ENCODE measurements around the gene NR4A1. TPM values are rescaled to one million over a fixed set of nuclear protein-coding genes. Genes with fewer than 3 reads are reported as not detected.

The NR4A1 gene
- total RNA-seq, 1 donor from 2014 or later: 67.0 TPM

DNA sequence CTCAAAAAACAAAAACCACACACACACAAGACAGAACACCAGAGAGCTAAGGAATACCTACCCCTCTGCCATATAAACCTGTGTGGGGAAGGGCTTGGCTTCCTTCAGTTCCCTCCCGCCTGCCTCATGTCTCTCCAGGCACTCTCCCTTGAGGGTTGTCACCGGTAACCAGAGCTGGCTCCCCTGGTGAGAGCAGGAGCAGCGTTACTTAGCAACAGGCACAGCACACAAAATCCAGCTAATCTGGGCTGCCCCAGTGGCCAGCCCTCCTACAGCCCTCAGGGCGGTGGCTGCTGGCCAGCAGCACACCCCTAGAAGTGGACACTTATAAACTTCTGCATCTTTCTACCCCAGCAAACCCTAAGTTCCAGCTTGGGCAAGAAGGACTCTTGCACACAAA is 21.6 kb upstream of the NR4A1 start:
- intact Hi-C loops (cut with DNase I): loop anchor here (5.0 kb wide), 1 partner anchor 58 kb away; no protein-coding TSS in a partner anchor
- TF ChIP-seq, protein P1, sequence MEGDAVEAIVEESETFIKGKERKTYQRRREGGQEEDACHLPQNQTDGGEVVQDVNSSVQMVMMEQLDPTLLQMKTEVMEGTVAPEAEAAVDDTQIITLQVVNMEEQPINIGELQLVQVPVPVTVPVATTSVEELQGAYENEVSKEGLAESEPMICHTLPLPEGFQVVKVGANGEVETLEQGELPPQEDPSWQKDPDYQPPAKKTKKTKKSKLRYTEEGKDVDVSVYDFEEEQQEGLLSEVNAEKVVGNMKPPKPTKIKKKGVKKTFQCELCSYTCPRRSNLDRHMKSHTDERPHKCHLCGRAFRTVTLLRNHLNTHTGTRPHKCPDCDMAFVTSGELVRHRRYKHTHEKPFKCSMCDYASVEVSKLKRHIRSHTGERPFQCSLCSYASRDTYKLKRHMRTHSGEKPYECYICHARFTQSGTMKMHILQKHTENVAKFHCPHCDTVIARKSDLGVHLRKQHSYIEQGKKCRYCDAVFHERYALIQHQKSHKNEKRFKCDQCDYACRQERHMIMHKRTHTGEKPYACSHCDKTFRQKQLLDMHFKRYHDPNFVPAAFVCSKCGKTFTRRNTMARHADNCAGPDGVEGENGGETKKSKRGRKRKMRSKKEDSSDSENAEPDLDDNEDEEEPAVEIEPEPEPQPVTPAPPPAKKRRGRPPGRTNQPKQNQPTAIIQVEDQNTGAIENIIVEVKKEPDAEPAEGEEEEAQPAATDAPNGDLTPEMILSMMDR (IDR thresholded peaks at IDR 0.05): no peak
- ATAC-seq (no peak), DNase-seq (no peak)
- Histone ChIP-seq H3K4me3 (no peak overlapping the region), H3K4me1 (peaks cover 28% of the 10 kb centered on the region), H3K9me3 (no peaks in the 10 kb centered on the region), H3K27ac (no peak overlapping the region), H3K27me3 (no peaks in the 10 kb centered on the region), H3K36me3 (no peaks in the 10 kb centered on the region)

DNA sequence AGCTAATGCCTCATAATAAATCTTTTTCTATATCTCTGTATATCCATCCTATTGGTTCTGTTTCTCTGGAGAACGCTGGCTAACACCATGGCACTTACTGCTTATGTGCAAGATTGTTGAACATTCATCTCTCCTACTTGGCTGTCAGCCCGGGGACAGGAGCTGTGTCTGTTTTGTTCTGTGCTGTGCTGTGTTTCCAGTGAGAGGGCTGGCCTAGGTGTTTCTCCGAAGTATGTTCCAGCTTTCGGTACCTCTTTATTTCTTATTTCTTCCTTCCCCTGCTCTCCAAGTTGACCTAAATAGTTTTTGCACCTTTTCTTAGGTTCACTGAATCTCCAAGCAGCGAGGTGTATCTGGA is 18.8 kb upstream of the NR4A1 start:
- Histone ChIP-seq H3K9me3 (no peaks in the 10 kb centered on the region), H3K4me1 (peaks cover 24% of the 10 kb centered on the region), H3K4me3 (peak overlapping the region; percentile 45), H3K36me3 (no peaks in the 10 kb centered on the region), H3K27me3 (no peaks in the 10 kb centered on the region), H3K27ac (peak overlapping the region; percentile 93)
- intact Hi-C loops (cut with DNase I): no loop called here
- DNase-seq (no peak), ATAC-seq (no peak)
- TF ChIP-seq, protein P1 (IDR thresholded peaks at IDR 0.05): no peak

GRCh38 chr12:52032804-52033445 is 18.3 kb upstream of the NR4A1 start:
- no peaks in the 10 kb centered on the region for H3K27me3 ChIP-seq
- H3K9me3 ChIP-seq: no peaks in the 10 kb centered on the region
- ATAC-seq: peak; percentile 96
- peak overlapping the region; percentile 45 for H3K4me3 ChIP-seq
- peak; percentile 98 for DNase-seq
- H3K36me3 ChIP-seq: no peaks in the 10 kb centered on the region
- intact Hi-C loops (cut with DNase I): no loop called here
- H3K4me1 ChIP-seq: peaks cover 24% of the 10 kb centered on the region
- TF ChIP-seq, protein P1 (IDR thresholded peaks at IDR 0.05): no peak
- H3K27ac ChIP-seq: peak overlapping the region; percentile 93

DNA sequence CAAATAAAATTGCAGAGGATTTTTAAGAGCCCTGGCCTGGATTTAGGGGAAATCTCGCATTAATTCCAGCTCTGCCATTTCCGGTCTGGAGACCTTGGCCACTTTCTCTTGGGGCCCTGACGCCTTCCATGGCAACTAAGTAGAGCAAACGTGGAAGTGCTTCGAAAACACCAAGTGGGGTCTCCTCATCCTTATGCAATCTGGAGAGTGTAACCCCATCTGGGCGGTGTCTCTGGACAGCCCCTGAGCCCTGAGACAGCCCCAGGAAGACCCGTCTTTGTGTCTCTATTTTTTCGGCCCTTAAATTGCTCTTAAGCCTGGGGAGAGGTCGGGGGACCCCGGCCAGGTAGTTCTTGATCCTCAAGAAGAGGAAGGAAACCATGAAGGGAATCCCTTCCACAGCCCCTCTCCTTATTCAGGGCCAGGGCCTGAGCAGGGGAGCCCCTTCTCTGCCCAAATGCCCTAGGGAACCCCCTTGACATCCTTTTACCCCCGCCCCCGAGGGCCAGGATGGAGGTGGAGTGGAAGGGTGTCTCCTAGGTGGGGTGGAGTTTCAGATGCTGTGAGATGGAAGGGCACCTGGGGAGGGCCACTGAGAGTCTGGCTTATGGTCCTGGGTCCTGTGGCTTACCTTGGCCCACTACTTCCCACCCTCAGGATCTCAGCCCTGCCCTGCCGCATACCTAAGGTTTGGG is 17.6 kb upstream of the NR4A1 start:
- H3K27ac ChIP-seq: peak overlapping the region; percentile 93
- no peaks in the 10 kb centered on the region for H3K9me3 ChIP-seq
- TF ChIP-seq, protein P1 (IDR thresholded peaks at IDR 0.05): no peak
- H3K4me3 ChIP-seq: peak overlapping the region; percentile 45
- intact Hi-C loops (cut with DNase I): no loop called here
- no peaks in the 10 kb centered on the region for H3K27me3 ChIP-seq
- ATAC-seq: no peak
- DNase-seq: no peak
- no peaks in the 10 kb centered on the region for H3K36me3 ChIP-seq
- peaks cover 27% of the 10 kb centered on the region for H3K4me1 ChIP-seq

DNA sequence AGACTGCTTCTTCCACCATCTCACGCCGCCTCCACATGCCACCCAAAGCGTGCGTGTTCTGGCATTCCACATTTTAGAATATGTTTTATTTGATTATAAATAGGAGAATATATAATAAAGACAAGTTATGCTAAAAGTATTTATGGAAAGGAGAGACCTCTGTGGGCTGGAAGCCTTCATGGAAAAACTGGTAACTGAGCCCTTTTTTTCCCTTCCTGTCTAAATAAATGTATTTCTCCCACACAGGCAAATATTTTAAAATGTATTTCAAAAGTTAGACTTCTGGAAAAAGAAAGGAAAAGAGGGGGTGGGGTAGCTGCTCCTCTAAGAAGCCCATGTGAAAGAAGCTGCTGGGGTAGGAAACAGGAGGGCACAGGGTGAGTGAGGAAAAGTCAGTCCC is 16.1 kb upstream of the NR4A1 start:
- no peak for ATAC-seq
- TF ChIP-seq, protein P1 (IDR thresholded peaks at IDR 0.05): no peak
- Histone ChIP-seq H3K4me1 (peaks cover 29% of the 10 kb centered on the region), H3K27me3 (no peaks in the 10 kb centered on the region), H3K9me3 (no peaks in the 10 kb centered on the region), H3K27ac (no peak overlapping the region), H3K36me3 (no peaks in the 10 kb centered on the region), H3K4me3 (no peak overlapping the region)
- no peak for DNase-seq
- intact Hi-C loops (cut with DNase I): no loop called here
